ENCODE results near the gene SCN4B.

DNA sequence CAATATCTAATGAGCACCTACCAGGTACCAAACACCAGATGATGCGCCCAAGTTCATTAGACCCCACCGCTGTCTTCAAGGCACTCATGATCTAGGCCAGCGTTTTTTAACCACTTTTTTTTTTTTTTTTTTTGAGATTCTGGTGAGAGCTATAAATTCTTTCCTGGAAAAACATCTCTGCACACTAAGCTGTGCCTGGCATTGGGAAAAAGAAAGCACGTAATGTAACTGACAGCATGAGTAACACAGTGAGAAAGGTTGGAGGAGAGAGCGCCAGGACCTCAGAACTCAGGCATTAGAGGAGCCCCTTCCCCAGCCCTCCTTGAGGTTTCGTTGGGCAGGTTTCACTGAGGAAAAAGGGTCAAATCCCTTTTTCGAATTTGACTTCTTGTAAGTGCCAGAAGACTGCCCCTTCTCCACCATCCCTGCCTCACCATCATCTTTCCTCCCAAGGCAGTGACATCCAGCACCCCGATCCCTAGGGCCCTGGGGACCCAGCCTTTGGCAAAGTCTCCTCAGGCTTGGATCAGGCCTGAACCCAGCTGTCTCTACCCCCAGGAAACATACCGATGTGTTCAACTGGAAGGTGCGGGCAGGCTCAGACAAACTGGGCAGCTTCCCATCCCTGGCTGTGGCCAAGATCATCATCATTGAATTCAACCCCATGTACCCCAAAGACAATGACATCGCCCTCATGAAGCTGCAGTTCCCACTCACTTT is 39.8 kb downstream of the SCN4B start:
- TF ChIP-seq, protein P1, sequence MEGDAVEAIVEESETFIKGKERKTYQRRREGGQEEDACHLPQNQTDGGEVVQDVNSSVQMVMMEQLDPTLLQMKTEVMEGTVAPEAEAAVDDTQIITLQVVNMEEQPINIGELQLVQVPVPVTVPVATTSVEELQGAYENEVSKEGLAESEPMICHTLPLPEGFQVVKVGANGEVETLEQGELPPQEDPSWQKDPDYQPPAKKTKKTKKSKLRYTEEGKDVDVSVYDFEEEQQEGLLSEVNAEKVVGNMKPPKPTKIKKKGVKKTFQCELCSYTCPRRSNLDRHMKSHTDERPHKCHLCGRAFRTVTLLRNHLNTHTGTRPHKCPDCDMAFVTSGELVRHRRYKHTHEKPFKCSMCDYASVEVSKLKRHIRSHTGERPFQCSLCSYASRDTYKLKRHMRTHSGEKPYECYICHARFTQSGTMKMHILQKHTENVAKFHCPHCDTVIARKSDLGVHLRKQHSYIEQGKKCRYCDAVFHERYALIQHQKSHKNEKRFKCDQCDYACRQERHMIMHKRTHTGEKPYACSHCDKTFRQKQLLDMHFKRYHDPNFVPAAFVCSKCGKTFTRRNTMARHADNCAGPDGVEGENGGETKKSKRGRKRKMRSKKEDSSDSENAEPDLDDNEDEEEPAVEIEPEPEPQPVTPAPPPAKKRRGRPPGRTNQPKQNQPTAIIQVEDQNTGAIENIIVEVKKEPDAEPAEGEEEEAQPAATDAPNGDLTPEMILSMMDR (IDR thresholded peaks at IDR 0.05; ENCODE audit: low read depth, low read length) = no peak
- no peak for TF ChIP-seq POLR2A (IDR thresholded peaks at IDR 0.05; ENCODE audit: extremely low read depth, insufficient read length)
